ENCODE results near the gene ARHGEF37.

The ARHGEF37 gene

DNA sequence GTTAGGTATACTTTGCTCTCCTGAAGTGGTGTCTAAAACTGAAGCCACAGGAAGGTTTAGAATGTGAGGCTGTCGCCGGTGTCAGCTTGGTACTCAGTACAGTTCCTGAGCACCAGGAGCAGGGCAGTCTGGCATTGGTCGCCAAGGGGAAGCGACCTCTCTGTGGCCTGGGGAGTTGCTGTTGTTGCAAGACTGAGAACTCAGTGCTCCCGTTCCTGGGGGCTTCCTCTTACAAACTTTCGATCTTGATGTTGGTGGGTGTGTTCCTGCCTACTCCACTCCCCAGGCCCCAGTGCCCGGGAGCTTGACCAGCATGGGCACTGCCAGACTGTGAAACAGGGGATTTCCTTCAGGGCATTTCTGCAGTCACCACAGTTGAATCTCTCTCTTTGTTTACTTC, 96.4 kb downstream of the ARHGEF37 start:
- DNase-seq, result no peak

DNA sequence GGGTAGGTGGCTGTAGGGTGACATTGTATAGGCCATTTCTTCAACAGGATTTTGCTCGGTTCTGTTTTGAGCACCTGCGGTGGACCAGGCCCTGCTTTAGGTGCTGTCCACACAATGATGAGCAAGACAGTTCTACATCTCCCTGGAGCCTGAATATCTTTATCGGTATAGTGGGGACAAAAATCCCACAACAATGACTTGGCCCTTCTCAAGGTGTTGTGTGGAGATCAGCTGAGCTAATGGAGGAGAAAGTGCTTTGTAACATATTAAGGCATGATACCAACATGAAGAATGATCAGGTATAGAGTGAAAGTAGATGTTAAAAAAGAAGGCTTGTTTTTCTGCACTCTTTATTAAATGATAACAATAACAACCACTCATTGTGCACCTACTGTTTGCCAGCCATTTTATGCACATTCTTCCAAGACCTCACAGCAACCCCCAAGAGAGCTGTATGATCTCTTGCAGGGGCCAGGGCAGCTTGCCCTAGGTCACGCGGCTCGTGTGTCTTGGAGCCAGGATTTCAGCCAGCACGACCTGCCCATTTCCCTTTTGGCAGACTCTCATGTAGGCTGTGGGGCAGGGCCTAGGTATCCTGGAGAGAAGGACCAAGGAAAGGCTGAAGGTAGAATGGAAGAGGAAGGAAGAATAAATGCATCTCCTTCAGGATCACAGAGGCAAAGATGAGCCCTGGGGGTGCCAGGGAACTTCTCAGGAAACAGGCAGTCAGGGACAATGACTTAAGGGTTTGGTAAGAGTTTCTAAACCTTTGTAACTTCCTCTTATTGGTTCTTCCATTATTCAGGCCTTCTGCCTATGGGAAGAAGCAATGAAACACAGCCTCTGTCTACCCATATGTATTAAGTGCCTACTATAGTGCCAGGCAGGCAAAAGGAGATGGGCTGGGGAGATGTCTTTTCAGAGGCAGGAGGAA, 98.8 kb downstream of the ARHGEF37 start:
- no peak for DNase-seq

DNA sequence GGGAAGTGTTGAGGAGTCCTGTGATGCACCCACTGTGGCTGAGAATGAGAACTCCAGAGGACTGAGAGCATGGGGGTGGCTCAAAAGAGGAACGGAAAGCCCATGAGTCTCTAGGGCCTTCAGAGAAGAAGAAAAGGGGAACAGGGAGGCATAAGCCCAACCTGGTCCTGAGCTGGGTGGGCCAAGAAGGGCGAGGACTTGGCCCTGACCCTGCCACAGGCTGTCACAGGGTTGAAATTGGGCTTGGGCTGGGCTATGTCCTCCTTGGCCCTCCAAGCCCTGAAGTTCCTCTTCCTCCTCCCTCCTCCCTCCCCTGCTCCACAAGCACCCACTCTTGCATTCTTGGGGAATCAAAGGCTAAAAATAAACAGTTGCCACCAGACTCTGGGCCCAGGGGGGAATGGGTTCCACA, 99.5 kb downstream of the ARHGEF37 start:
- no peak for DNase-seq

DNA sequence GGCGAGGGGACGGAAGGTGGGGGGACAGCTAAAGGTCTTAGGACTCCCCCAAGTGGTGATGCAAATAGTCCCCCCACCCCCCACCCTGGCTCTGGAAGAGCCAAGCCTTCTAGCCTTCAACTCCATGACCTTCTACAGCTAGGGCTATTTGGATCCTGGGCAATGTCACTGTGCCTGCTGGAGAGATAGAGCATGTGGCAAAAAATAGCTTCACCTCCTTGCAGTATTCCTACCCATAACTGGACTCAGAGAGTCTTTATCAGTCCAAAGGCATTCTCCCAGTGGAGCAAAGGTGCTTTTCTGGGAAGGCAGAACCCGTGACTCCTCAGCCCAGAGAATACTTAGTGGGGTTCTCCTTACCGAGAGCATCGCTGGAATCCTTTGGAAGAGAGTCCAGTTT, 100.0 kb downstream of the ARHGEF37 start:
- DNase-seq, result no peak

DNA sequence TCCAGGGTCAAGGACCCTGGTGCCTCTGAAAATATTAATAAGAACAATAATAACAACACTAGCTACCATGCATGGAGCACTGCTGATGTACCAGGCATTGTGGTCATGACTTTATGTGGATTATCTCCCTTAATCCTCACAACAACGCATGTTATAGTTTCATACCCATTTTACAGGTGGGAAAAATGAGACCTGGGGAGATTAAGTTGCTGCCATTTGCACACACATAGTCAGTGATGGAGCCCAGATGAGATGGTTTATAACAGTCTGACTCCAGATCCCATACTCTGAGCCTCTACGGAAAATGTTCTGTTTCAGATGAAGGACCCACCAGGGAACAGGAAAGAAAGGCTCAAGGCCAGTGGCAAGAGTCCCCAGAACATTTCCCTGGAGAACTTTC, 100.6 kb downstream of the ARHGEF37 start:
- DNase-seq, result no peak

DNA sequence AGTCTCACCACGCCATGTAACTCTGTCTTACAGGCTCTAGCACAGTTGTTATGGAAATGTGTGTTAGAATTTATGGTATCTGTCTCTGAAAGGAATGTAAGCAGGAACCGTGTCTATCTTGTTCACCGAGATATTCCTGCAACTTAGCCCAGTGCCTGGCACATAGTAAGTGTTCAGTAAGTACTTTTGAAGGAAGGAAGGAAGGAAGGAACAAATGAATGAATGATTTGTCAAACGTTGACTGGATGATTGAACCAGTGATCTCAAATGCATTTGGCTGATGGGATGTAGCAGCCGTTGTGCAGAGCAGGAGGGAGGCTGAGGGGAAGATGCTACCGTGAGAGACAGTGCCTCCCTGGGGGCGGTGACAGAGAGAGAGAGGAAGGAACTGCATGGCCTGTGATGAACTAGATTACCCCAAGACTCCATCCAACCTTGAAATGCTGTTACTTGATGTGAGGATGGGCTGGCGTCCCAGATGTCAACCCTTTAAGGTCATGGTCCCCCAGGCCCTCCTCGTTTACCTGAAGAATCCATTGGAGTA, 101.3 kb downstream of the ARHGEF37 start:
- no peak for DNase-seq

DNA sequence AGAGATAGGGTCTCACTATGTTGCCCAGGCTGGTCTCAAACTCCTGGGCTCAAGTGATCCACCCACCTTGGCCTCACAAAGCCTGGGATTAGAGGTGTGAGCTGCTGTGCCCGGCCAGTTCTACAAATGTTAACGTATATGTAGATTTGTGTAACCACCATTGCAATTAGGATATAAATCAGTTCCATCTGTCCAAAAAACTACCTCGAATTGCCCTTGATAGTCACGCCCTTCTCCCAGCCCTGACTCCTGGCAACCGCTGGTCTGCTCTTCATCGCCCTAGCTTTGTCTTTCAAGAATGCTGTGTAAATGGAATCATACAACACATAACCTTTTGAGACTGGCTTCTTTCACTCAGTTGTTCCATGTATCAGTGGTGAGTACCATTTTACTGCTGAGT, 102.7 kb downstream of the ARHGEF37 start:
- DNase-seq, result no peak

DNA sequence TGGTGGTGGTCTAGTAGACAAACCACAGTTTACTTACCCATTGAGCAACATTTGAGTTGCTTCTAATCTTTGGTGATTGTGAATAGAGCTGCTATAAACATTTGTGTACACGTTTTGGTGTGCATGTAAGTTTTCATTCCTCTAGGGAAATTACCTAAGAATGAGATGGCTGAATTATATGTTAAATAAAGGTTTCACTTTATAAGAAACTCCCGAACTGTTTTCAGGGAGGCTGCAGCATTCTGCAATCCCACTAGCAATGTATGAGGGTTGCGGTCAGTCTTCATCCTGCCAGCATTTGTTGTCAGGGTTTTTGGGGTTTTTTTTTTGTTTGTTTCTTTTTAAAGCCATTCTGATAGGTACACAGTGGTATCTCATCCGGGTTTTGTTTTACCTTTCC, 103.1 kb downstream of the ARHGEF37 start:
- DNase-seq, result no peak

All from central memory CD4-positive, alpha-beta T cell (primary cell).